ENCODE results near the gene SEMA5A.

The SEMA5A gene

GRCh38 chr5:9284781-9285307, 261.0 kb downstream of the SEMA5A start:
- no peak for TF ChIP-seq CTCF (conservative IDR thresholded peaks at IDR 0.05; ENCODE audit: low read depth, low read length)
- no peak overlapping the region for H3K4me3 ChIP-seq (ENCODE audit: low read depth, low read length)
- DNase-seq (ENCODE audit: low read depth), result peak; percentile 66

GRCh38 chr5:9284272-9284671, 261.6 kb downstream of the SEMA5A start:
- TF ChIP-seq CTCF (conservative IDR thresholded peaks at IDR 0.05; ENCODE audit: low read depth, low read length), result no peak

GRCh38 chr5:9283473-9283872, 262.4 kb downstream of the SEMA5A start:
- no peak overlapping the region for H3K4me3 ChIP-seq (ENCODE audit: low read depth, low read length)
- DNase-seq (ENCODE audit: low read depth), result no peak
- peak; percentile 12 for TF ChIP-seq CTCF (conservative IDR thresholded peaks at IDR 0.05; ENCODE audit: low read depth, low read length)

More at GRCh38 chr5:9284272-9284671, 261.6 kb downstream of the SEMA5A start:
- DNase-seq (ENCODE audit: low read depth), result no peak
- H3K4me3 ChIP-seq (ENCODE audit: low read depth, low read length), result no peak overlapping the region

GRCh38 chr5:9283021-9283420, 262.9 kb downstream of the SEMA5A start:
- H3K4me3 ChIP-seq (ENCODE audit: low read depth, low read length), result no peak overlapping the region
- no peak for DNase-seq (ENCODE audit: low read depth)
- no peak for TF ChIP-seq CTCF (conservative IDR thresholded peaks at IDR 0.05; ENCODE audit: low read depth, low read length)

- no peak for DNase-seq (ENCODE audit: low read depth)
- no peak for TF ChIP-seq CTCF (conservative IDR thresholded peaks at IDR 0.05; ENCODE audit: low read depth, low read length)
- H3K4me3 ChIP-seq (ENCODE audit: low read depth, low read length), result no peak overlapping the region
Measured at GRCh38 chr5:9282211-9282610, 263.7 kb downstream of the SEMA5A start.

GRCh38 chr5:9279774-9280173, 266.1 kb downstream of the SEMA5A start:
- TF ChIP-seq CTCF (conservative IDR thresholded peaks at IDR 0.05; ENCODE audit: low read depth, low read length), result no peak
- DNase-seq (ENCODE audit: low read depth), result no peak

GRCh38 chr5:9278921-9279603, 266.8 kb downstream of the SEMA5A start:
- DNase-seq (ENCODE audit: low read depth), result no peak
- no peak for TF ChIP-seq CTCF (conservative IDR thresholded peaks at IDR 0.05; ENCODE audit: low read depth, low read length)
- no peak overlapping the region for H3K4me3 ChIP-seq (ENCODE audit: low read depth, low read length)

More at GRCh38 chr5:9279774-9280173, 266.1 kb downstream of the SEMA5A start:
- no peak overlapping the region for H3K4me3 ChIP-seq (ENCODE audit: low read depth, low read length)

All from choroid plexus epithelial cell (primary cell).